Measurements from ENCODE around the gene MFSD12. TPM values are rescaled to one million over a fixed set of nuclear protein-coding genes. Genes with fewer than 3 reads are reported as not detected.
A peak's percentile ranks its signal among the peaks of the same experiment; 100 is the strongest.

MFSD12 gene
- total RNA-seq, 1 experiment from 2014 or later, result 121 TPM

- no peak overlapping the region for H3K9ac ChIP-seq (ENCODE audit: low read length)
- no peaks in the 10 kb centered on the region for H3K9me3 ChIP-seq (ENCODE audit: low read length)
- ATAC-seq, result no peak
- H3K27me3 ChIP-seq (ENCODE audit: low read length), result no peaks in the 10 kb centered on the region
- H3K36me3 ChIP-seq (ENCODE audit: low read depth, low read length), result no peaks in the 10 kb centered on the region
- no TSS peak for BruUV-seq (replicated peaks)
- POLR2A ChIA-PET (ENCODE audit: unreplicated experiment), result no interaction called here
- TF ChIP-seq EZH2 (IDR thresholded peaks at IDR 0.05; ENCODE audit: low read length, unreplicated experiment) (no peak), EZH2phosphoT487 (IDR thresholded peaks at IDR 0.05; ENCODE audit: borderline replicate concordance, low read length) (no peak)
- TF ChIP-seq, protein P1, sequence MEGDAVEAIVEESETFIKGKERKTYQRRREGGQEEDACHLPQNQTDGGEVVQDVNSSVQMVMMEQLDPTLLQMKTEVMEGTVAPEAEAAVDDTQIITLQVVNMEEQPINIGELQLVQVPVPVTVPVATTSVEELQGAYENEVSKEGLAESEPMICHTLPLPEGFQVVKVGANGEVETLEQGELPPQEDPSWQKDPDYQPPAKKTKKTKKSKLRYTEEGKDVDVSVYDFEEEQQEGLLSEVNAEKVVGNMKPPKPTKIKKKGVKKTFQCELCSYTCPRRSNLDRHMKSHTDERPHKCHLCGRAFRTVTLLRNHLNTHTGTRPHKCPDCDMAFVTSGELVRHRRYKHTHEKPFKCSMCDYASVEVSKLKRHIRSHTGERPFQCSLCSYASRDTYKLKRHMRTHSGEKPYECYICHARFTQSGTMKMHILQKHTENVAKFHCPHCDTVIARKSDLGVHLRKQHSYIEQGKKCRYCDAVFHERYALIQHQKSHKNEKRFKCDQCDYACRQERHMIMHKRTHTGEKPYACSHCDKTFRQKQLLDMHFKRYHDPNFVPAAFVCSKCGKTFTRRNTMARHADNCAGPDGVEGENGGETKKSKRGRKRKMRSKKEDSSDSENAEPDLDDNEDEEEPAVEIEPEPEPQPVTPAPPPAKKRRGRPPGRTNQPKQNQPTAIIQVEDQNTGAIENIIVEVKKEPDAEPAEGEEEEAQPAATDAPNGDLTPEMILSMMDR (conservative IDR thresholded peaks at IDR 0.05; ENCODE audit: low read depth, low read length), result no peak
- CTCF ChIA-PET, result no interaction called here
- H3K4me1 ChIP-seq (ENCODE audit: insufficient read depth, low read length), result peaks cover 23% of the 10 kb centered on the region
- intact Hi-C loops (cut with micrococcal nuclease), result no loop called here
- H3K79me2 ChIP-seq (ENCODE audit: low read length), result peaks cover 42% of the 10 kb centered on the region
- 0 out of 2 replicates have a peak, but pooled peaks cover 3% of the 10 kb centered on the region for H4K20me1 ChIP-seq (ENCODE audit: low read length)
- no peak overlapping the region for H3K27ac ChIP-seq (ENCODE audit: low read length)
- no peaks in the 10 kb centered on the region for H3F3A ChIP-seq (ENCODE audit: low read length, unreplicated experiment)
- H3K4me2 ChIP-seq (ENCODE audit: low read length), result no peak overlapping the region
- DNase-seq, result no peak
- no peak overlapping the region for H2AFZ ChIP-seq (ENCODE audit: low read length)
- no peak overlapping the region for H3K4me3 ChIP-seq (ENCODE audit: low read length)
- no peaks in the 10 kb centered on the region for H3K9me2 ChIP-seq (replicated peaks; ENCODE audit: low read length)
These were observed 52.7 kb downstream of the MFSD12 start for GRCh38 chr19:3504735-3505134.

- ChIA-PET POLR2A (ENCODE audit: unreplicated experiment) (no interaction called here), CTCF (no interaction called here)
- Histone ChIP-seq H3K79me2 (ENCODE audit: low read length) (peaks cover 42% of the 10 kb centered on the region), H3K9ac (ENCODE audit: low read length) (no peak overlapping the region), H4K20me1 (ENCODE audit: low read length) (no peaks in the 10 kb centered on the region), H2AFZ (ENCODE audit: low read length) (no peak overlapping the region), H3K9me2 (replicated peaks; ENCODE audit: low read length) (no peaks in the 10 kb centered on the region), H3K4me2 (ENCODE audit: low read length) (no peak overlapping the region), H3K4me3 (ENCODE audit: low read length) (no peak overlapping the region), H3F3A (ENCODE audit: low read length, unreplicated experiment) (no peaks in the 10 kb centered on the region), H3K27me3 (ENCODE audit: low read length) (no peaks in the 10 kb centered on the region), H3K36me3 (ENCODE audit: low read depth, low read length) (no peaks in the 10 kb centered on the region), H3K4me1 (ENCODE audit: insufficient read depth, low read length) (peaks cover 16% of the 10 kb centered on the region), H3K27ac (ENCODE audit: low read length) (no peak overlapping the region), H3K9me3 (ENCODE audit: low read length) (no peaks in the 10 kb centered on the region)
- intact Hi-C loops (cut with micrococcal nuclease), result no loop called here
- BruUV-seq (replicated peaks), result no TSS peak
- ATAC-seq (no peak), DNase-seq (peak; percentile 8)
- no peak for TF ChIP-seq EZH2phosphoT487 (IDR thresholded peaks at IDR 0.05; ENCODE audit: borderline replicate concordance, low read length)
- TF ChIP-seq, protein P1 (conservative IDR thresholded peaks at IDR 0.05; ENCODE audit: low read depth, low read length), result no peak
- no peak for TF ChIP-seq EZH2 (IDR thresholded peaks at IDR 0.05; ENCODE audit: low read length, unreplicated experiment)
These were observed 54.3 kb downstream of the MFSD12 start for GRCh38 chr19:3503036-3503572.

- H3K9me3 ChIP-seq (ENCODE audit: low read length), result no peaks in the 10 kb centered on the region
- intact Hi-C loops (cut with micrococcal nuclease), result no loop called here
- no peak overlapping the region for H2AFZ ChIP-seq (ENCODE audit: low read length)
- BruUV-seq (replicated peaks), result no TSS peak
- peaks cover 39% of the 10 kb centered on the region for H3K79me2 ChIP-seq (ENCODE audit: low read length)
- TF ChIP-seq EZH2 (IDR thresholded peaks at IDR 0.05; ENCODE audit: low read length, unreplicated experiment) (no peak), EZH2phosphoT487 (IDR thresholded peaks at IDR 0.05; ENCODE audit: borderline replicate concordance, low read length) (no peak)
- TF ChIP-seq, protein P1 (conservative IDR thresholded peaks at IDR 0.05; ENCODE audit: low read depth, low read length), result no peak
- no peak overlapping the region for H3K4me2 ChIP-seq (ENCODE audit: low read length)
- H3K4me3 ChIP-seq (ENCODE audit: low read length), result no peak overlapping the region
- ChIA-PET CTCF (no interaction called here), POLR2A (ENCODE audit: unreplicated experiment) (no interaction called here)
- no peaks in the 10 kb centered on the region for H3K27me3 ChIP-seq (ENCODE audit: low read length)
- H3K9me2 ChIP-seq (replicated peaks; ENCODE audit: low read length), result no peaks in the 10 kb centered on the region
- ATAC-seq (no peak), DNase-seq (no peak)
- H3K4me1 ChIP-seq (ENCODE audit: insufficient read depth, low read length), result peaks cover 16% of the 10 kb centered on the region
- no peak overlapping the region for H3K27ac ChIP-seq (ENCODE audit: low read length)
- H4K20me1 ChIP-seq (ENCODE audit: low read length), result no peaks in the 10 kb centered on the region
- no peaks in the 10 kb centered on the region for H3F3A ChIP-seq (ENCODE audit: low read length, unreplicated experiment)
- H3K36me3 ChIP-seq (ENCODE audit: low read depth, low read length), result no peaks in the 10 kb centered on the region
- H3K9ac ChIP-seq (ENCODE audit: low read length), result no peak overlapping the region
These were observed 55.6 kb downstream of the MFSD12 start for GRCh38 chr19:3501780-3502179.

Measured in PC-3 (cell line).